ENCODE data around the gene RCBTB1.

The RCBTB1 gene

GRCh38 chr13:49561062-49561410 is 24.3 kb downstream of the RCBTB1 start:
- H3K4me3 ChIP-seq (ENCODE audit: low read depth, low read length) = no peak overlapping the region

GRCh38 chr13:49560270-49561061 is 24.9 kb downstream of the RCBTB1 start:
- H3K4me3 ChIP-seq (ENCODE audit: low read depth, low read length) = no peak overlapping the region

DNA sequence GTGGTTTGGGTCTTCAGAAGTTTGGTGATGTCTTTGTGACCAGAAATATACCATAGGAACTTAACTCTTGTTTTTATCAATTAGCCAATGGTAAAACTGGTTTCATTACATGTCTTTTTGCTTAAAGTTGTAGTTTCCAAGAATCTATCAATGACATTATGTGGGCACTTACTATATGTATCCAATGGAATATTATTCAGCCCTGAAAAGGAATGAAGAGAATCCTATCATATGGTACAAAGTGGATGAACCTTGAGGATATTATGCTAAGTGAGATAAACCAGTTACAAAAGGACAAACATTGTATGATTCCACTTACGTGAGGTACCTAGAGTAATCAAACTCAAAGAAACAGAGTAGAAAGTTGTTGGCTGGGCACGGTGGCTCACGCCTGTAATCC is 26.4 kb downstream of the RCBTB1 start:
- no peak overlapping the region for H3K4me3 ChIP-seq (ENCODE audit: low read depth, low read length)

- H3K4me3 ChIP-seq (ENCODE audit: low read depth, low read length) = no peak overlapping the region
These were observed 31.0 kb downstream of the RCBTB1 start for GRCh38 chr13:49554387-49554786.

GRCh38 chr13:49553888-49554287 is 31.5 kb downstream of the RCBTB1 start:
- no peak overlapping the region for H3K4me3 ChIP-seq (ENCODE audit: low read depth, low read length)

DNA sequence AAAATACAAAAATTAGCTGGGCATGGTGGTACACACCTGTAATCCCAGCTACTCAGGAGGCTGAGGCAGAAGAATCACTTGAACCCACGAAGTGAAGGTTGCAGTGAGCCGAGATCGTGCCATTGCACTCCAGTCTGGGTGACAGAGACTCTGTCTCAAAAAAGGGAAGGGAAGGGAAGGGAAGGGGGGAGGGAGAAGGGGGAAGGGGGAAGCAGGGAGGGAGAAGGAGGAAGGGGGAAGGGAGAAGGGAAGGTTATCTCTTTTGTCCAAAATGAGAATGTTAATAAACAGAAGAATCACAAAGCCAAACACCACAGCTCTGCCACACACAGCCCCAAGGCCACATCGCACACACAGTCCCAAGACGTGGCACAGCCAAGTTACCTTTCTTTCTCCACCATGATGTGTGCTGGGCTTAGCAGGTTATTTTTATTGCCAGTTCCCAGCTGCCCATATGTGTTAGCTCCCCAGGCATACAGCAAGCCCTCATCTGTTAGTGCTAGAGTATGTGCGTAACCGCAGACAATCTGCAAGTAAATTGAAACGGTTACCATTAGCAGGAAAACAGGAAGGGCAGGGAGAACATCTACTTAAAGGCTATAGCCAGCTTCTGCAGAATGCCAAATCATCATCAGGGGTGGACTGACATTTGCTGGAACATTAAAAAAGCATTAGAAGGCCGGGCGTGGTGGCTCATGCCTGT is 34.3 kb downstream of the RCBTB1 start:
- H3K4me3 ChIP-seq (ENCODE audit: low read depth, low read length) = no peak overlapping the region

DNA sequence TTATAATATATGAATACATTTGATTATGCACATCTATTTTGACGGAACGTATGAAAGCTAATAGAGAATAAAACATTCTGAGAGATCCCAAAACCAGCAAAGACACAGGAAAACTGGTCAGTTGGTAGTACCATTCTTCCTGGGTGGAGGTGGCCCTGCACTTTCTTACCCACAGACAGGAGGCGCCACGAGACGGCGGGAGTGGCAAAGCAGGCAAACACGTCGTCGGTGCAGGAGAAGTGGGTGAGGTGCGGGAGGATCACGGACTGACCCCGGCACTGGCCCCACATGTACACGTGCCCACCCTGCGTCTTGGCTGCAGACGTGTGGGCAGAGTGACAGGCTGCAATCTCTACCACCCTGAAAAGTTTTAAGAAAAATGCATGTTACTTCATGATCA is 36.1 kb downstream of the RCBTB1 start:
- no peak overlapping the region for H3K4me3 ChIP-seq (ENCODE audit: low read depth, low read length)

DNA sequence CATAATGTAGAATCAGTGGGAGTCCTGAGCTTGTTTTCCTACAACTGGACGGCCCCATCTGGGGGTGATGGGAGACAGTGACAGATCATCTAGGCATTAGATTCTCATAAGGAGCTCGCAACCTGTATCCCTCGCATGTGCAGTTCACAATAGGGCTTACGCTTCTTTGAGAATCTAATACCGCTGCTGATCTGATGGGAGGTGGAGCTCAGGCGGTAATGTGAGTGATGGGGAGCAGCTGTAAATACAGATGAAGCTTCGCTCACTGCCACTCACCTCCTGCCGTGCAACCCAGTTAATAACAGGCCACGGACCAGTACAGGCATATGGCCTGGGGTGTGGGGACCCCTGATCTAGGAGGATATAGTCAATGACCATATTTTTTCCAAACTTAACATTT is 38.8 kb downstream of the RCBTB1 start:
- no peak overlapping the region for H3K4me3 ChIP-seq (ENCODE audit: low read depth, low read length)

GRCh38 chr13:49545661-49546060 is 39.7 kb downstream of the RCBTB1 start:
- H3K4me3 ChIP-seq (ENCODE audit: low read depth, low read length) = no peak overlapping the region

GRCh38 chr13:49543656-49544055 is 41.7 kb downstream of the RCBTB1 start:
- no peak overlapping the region for H3K4me3 ChIP-seq (ENCODE audit: low read depth, low read length)

- H3K4me3 ChIP-seq (ENCODE audit: low read depth, low read length) = no peak overlapping the region
These were observed 44.8 kb downstream of the RCBTB1 start for GRCh38 chr13:49540552-49540951.

- no peak overlapping the region for H3K4me3 ChIP-seq (ENCODE audit: low read depth, low read length)
These were observed 45.6 kb downstream of the RCBTB1 start for GRCh38 chr13:49539746-49540145.

DNA sequence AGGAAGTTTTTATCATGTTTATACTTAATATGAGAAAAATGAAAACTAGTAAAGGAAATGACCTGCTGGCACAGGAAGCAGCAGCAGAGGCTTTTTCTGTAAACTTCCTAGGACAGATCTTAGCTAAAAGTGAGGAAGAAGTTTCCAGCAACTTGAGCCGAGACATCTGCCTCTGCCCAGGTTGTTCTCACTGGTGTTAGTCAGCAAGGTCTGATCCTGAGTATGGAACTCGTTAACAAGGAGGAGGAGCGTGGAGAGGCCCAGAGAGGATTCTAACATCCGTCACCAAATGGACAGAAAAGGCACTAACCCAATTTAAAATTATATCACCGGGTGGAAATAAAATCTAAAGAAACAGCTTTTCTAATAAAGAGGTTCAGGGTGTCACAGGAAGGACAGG is 46.0 kb downstream of the RCBTB1 start:
- H3K4me3 ChIP-seq (ENCODE audit: low read depth, low read length) = no peak overlapping the region

- no peak overlapping the region for H3K4me3 ChIP-seq (ENCODE audit: low read depth, low read length)
These were observed 47.0 kb downstream of the RCBTB1 start for GRCh38 chr13:49538404-49538803.

- H3K4me3 ChIP-seq (ENCODE audit: low read depth, low read length) = no peak overlapping the region
These were observed 49.0 kb downstream of the RCBTB1 start for GRCh38 chr13:49536144-49536873.

DNA sequence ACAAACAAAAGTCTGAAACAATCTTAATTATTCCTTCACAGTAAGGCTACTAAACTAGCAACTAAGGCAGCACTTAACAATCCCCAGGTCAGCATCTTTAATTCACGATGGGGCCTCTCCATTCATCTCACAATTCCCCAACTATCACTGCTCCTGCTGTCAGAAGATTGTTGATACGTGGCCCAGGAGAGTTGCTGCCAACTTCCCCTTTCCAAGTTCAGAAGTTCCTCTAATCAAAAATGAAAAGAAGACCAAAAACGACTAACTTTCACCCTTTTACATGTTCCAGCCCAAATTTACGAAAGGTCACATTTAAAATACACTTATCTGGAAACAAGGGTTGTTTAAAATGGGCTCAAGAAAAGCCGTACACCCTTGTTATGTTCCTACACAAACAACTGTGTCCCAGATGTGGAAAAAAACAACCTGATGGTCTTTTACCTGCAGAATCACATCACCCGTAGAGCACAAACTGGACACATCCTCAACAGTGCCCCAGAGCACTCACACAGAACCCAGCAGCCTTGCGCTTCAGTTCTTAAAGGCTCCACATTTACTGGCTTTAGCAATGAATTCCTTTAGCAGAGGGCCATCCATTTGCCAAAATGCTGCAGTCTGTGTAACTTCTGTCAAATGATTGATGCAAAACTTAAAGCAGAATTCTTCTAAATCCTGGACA is 51.6 kb downstream of the RCBTB1 start:
- H3K4me3 ChIP-seq (ENCODE audit: low read depth, low read length) = no peak overlapping the region

DNA sequence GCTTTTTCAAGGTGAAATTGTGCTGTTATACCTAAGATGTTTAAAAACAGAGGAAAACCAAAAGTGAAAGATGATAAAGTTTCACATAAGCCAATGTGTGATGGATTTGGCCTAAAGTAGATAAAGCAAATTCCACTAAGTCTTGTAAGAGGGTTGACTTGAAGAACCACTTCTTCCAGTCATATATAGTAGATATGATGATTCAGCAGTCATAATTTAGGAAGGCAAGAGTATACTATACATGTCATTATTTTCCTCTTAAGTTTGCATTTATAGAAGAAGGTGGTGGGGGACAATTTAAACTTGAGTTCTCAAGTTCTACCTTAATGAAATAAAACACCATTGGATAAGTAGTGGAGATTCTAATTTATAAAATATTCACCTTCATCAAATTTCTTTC is 52.3 kb downstream of the RCBTB1 start:
- no peak overlapping the region for H3K4me3 ChIP-seq (ENCODE audit: low read depth, low read length)

GRCh38 chr13:49532593-49532992 is 52.8 kb downstream of the RCBTB1 start:
- no peak overlapping the region for H3K4me3 ChIP-seq (ENCODE audit: low read depth, low read length)

DNA sequence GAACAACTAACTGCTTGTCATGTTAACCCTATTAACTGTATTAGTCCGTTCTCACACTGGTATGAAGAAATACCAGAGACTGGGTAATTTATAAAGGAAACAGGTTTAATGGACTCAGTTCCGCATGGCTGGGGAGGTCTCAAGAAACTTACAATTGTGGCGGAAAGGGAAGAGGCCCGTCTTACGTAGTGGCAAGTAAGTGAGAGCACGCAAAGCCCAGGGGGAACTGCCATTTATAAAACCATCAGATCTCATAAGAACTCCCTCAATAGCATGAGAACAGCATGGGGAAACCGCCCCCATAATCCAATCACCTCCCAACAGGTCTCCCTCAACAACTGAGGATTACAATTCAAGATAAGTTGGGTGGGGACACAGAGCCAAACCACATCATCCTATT is 54.9 kb downstream of the RCBTB1 start:
- no peak overlapping the region for H3K4me3 ChIP-seq (ENCODE audit: low read depth, low read length)

DNA sequence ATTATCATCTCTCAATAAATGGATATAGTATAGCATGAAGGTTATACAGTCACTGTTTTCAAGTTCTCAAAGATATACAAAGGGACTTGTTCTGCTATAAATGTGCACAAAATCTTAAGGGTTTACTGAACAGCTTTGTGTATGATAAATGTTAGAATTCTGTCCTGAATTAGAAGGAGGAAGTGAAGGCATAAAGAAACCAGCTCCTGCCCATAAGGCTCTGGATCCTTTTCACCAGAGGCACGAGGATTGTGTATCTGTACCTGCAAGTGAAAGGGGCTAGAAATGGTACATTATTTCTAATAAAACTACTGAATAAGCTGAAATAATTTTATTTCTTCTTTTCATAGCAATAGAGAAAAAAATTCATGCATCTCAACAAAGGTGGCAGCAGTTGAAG is 57.2 kb downstream of the RCBTB1 start:
- no peak overlapping the region for H3K4me3 ChIP-seq (ENCODE audit: low read depth, low read length)

- no peak overlapping the region for H3K4me3 ChIP-seq (ENCODE audit: low read depth, low read length)
These were observed 58.2 kb downstream of the RCBTB1 start for GRCh38 chr13:49527123-49527522.
